Left kidney (tissue), 2 donors: ENCODE data around the gene SLC8A2. TPM values are rescaled to one million over a fixed set of nuclear protein-coding genes. Genes with fewer than 3 reads are reported as not detected.
"Not testable (repeated sequence)": the region's sequence is repeated elsewhere in the genome, so short reads cannot be mapped to it uniquely, and the experiment has no call there.

Source experiments
- DNase-seq: peaks from one replicate; pipeline ENCODE4 v3.0.0-alpha.2; 2013
- polyA plus RNA-seq: library from polyadenylated mRNA; unstranded; fragments of 120-200 nt; gene quantifications from one replicate; pipeline ENCODE4 v1.2.1, GENCODE V29; 2013; ENCODE audit not compliant: insufficient read length

The SLC8A2 gene
- polyA plus RNA-seq, 1 donor, result 0.13 TPM

DNA sequence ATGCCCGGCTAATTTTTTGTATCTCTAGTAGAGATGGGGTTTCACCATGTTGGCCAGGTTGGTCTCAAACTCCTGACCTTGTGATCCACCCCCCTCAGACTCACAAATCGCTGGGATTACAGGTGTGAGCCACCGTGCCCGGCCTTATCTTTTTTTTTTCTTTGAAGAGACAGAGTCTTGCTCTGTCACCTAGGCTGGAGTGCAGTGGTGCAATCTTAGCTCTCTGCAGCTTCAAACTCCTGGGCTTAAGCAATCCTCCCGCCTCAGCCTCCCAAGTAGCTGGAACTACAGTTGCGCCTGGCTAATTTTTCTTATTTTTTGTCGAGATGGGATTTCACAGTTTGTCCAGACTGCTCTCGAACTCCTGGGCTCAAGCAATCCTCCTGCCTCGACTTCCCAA is 60.0 kb downstream of the SLC8A2 start:
- not testable (repeated sequence) for DNase-seq

DNA sequence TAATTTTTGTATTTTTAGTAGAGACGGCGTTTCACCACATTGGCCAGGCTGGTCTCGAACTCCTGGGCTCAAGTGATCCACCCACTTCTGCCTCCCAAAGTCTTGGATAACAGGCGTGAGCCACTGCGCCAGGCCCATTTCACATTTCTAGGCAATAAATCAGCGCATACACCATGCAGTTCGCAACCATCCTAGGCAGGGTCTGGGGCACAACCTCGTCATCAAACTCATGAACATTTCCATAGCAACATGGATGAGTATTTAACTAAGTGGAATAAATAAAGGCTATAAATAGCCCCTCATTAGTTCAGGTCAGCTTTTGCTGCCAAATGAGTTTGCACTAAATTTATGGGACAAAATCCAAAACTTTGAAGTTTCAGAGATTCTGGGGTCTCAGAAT is 60.6 kb downstream of the SLC8A2 start:
- DNase-seq, result no peak

DNA sequence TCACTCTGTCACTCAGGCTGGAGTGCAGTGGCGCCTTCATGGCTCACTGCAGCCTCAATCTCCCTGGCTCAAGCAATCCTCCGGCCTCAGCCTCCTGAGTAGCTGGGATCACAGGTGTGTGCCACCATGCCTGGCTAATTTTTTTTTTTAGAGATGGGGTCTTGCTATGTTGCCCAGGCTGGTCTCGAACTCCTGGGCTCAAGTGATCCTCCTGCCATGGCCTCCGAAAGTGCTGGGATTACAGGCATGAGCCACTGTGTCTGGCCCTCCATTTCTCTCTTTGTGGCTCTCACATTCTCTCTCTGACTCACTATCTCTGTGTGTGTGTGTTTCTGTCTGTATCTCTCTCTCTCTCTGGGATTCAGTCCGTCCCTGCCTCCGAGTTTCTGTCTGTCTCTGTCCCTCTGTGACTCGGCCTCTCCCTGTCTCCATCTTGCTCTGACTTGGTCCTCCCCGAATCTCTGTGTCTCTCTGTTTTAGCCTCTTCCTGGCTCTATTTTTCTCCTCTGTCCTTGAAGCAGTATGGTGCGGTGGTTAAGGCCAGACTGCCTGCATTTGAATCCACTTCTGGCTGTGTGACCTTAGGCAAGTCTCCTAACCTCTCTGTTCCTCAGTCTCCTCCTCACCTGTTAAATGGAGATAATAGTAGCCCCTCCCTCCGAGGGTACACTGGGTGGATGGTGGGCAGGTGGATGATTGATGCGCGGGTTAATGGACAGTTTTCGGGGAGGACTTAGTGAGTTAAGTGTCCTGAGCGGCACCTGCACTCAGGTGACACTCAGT is 63.3 kb downstream of the SLC8A2 start:
- DNase-seq, result no peak

DNA sequence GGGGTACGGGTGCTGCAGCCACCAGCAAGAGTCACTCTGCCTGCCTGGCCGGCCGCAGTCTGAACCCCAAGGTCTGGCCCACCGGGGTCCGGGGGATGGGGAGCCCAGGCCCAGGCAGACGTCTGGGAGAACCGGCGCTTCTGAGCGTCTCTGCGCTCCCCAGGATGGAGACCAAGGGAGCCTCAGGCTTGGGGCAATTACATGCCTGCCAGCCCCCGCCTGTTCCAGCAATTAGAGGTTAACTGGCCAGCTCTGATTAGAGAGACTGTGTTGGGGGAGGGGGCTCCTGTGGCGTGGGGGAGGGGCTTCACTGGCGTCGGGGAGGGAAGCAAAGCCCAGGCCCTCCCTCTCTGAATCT is 64.3 kb downstream of the SLC8A2 start:
- DNase-seq, result no peak

DNA sequence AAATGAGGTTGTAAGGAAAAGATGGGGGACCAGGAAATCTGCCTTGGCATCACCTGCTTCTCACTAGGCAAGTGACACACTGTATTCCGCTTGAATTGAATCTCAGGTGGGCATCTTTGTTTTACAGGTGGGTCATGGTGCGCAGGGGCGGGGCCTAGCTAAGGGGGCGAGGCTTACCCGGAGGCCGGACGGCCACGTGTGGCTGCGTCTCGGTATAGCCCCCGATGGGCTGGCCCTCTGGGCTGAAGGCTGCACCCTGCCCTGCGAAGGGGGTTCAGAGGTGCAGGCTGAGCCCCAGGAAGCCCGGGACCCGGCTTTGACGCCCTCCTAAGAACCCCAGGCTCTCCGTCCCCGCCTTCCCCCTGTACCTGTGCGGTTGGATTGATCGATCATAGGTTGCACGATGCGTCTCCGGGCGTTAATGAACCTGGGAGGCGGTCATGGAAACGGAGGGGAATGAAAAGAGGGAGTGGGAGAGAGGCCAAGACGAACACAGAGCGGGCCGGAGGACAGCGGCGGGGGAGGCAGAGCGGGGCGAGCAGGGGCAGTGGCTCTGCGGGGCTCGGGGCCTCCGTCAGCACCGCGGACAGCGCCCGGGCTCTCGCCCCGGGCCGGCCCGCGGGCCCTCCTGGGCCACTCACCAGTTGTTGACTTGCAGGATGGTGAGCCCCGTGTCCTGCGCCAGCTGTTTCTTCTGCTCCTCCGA is 64.8 kb downstream of the SLC8A2 start:
- peak; percentile 37 for DNase-seq

DNA sequence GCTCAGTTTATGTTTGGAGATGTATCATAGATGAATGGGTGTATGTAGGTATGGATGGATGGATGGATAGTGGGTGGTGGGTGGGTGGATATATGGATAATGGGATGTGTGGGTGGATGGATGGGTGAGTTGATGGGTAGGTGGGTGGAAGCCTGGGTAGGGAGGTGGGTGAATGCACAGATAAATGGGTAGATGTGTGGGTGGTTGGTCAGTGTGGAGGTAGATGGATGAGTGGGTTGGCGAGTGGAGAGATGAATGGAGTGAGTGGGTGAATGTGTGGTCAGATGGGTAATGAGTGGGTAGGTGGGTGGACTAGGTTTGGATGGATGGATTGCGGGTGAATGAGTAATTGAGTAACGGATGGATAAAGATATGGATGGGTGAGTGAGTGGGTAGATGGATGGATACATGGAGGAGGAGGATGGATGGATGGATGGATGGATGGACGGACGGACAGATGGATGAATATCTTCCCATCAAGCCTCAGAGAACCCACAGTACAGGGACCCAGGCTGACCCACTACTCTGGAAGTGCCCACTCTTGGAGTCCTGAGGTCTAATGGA is 65.8 kb downstream of the SLC8A2 start:
- no peak for DNase-seq

DNA sequence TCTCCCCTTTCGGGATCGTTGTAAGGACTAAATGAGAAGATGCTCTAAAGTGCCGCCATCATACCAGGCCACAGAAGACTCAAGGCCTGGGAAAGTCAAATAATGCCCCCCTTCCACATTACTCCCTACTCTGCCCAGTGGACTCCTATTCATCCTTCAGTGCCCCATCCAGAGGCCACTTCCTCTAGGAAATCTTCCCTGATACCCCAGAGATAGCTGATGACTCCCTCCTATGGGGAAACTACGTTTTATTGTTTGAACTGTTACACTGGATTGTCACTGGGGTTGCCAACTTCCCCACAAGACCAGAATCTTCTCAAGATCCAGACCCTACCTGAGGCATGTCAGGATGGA is 66.5 kb downstream of the SLC8A2 start:
- no peak for DNase-seq

DNA sequence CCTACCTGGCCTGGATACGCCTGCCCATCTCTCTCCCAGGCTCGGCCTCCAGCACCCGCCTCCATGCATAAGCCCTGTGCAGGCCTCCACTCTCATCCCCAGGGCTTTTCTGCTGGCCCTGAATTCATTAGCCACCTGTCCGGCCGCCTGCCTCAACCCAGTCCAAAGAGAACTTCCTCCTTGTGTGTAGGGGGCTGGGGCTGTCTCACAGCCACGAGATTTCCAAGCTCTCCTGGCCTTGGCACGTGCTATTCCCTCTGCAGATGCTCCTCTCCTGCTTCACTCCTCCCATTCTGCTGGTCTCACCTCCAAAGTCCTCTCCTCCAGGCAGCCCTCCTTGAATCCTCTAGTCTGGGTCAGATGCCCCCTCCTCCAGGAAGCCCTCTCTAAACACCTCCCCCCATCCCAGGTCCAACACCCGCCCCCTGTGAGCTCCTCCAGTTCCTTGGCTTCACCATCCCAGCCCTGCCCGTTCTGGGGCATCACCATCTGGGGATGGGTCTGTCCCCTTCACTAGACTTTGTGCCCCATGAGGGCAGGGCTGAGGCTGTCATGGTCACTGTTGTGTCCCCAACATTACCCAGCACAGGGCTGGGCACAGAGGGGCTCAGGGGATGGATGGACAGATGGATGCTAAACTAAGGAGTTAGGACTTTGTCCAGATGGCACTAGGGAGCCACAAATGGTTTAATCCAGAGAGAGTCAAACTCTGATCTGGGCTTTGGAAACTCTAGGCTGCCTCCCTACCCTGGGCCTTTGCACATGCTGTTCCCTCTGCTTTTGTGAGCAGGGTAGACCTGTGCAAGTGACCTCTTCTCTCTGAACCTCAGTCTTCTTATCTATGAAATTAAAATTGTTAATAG is 67.1 kb downstream of the SLC8A2 start:
- DNase-seq, result no peak

DNA sequence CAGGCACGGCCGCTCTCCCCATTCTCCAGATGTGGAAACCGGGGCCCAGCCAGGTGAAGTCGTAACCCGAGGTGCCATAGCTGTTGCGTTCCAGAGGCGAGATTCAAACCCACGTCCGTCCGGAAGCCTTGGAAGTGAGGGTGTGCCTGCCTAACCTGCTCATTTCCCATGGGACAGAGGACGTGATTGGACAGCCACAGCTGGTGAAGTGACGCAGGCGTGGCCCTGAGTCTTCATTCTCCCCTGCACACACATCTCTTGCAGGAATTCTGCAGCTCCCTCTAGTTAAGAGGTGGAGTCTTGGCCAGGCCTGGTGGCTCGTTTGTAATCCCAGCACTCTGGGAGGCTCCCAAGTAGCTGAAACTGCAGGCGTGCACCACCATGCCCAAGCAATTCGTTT is 69.2 kb downstream of the SLC8A2 start:
- no peak for DNase-seq

DNA sequence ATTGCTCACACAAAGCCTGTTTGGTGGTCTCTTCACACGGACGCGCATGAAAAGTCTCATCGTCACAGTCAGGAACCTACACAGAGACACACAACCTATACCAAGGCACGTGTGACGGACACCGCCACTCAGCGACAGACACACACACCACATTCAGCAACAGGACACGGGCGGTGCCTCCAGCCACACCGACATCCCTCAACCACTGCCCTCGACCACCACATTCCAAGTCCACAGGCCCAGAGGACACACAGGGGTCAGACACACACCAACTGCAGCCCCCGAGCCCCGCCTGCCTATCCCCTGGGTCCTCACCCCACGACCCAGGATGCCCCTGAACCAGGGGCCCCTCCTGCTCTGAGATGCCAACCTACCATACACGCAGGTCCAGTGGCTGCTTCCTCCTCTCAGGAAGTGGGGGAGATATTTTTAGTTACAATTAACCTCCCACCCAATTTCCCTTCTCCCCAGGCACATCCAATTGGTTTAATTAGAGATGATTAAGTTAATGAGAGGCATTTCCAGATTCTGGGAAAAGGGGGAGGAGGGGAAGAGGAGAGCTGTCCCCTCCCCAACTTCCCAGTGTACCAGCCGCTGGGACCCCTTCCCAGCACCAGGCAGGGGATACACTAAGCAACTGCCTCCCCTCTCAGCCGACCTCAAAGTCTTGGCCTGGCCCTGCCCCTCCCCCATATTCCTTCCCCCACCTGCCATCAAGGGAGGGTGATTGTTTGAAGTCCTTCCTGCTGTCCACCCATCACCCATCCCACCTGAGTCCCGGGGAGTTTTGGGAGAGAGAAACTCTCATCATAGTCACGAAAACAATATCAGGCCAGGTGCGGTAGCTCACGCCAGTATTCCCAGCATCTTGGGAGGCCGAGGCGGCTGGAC is 72.7 kb downstream of the SLC8A2 start:
- DNase-seq, result no peak

DNA sequence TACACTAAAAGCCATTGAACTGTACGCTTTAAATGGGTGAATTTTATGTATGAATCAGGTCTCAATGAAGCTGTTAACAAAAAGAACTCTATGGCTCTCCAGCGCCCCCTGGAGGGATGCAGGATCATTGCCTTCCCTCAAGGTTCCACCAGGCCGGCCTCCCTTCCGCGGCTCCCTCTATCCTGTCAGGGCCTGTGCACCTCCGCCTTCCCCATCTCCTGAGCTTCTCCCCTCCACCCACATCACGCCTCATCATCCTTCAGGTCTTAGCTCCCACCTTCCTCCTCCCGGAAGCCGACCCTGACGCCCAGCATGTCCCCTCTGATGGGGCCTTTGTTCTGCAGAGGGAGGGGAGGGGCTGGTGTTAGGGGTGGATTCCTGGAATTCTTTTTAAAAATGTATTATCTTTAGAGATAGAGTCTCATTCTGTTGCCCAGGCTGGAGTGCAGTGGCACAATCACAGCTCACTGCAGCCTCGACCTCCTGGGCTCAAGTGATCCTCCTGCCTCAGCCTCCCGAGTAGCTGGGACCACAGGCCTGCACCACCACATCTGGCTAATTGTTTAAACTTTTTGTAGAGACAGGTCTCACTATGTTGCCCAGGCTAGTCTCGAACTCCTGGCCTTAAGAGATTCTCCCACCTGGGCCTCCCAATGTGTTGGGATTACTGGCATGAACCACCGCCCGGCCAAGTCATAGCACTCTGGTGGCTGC is 80.0 kb downstream of the SLC8A2 start:
- DNase-seq, result peak; percentile 43

DNA sequence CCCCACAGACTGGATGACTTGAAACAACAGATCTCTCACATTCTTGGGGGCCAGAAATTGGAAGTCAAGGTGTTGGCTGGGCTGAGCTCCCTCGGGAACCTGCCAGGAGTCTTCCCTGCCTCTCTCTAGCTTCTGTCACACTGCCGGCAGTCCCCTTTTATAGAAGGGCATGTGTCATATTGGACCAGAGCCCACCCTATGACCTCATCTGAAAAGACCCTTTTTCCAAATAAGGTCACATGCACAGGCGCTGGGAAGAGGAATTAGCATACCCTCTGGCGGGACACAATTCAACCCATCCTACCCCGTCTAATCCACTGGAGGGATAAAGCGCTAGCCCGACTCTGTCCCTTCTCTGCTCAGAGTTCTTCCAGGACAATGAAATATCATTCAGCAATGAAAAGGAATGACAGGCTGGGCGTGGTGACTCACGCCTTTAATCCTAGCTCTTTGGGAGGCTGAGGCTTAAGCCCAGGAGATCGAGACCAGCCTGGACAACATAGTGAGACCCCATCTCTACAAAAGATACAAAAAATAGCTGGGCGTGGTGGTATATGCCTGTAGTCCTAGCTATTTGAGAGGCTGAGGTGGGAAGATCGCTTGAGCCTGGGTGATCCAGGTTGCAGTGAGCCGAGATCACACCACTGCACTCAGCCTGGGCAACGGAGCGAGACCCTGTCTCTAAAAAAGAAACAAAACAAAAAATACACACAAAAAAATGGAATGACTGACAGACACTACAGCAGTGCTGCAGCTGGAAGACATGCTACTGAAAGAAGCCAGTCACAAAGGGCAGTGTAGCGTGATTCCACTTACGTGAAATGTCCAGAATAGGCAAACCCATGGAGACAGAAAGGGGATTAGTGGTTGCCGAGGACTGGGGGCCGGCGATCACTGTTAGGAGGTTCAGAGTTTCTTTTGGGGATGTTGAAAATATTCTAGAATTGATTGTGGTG is 80.9 kb downstream of the SLC8A2 start:
- no peak for DNase-seq

DNA sequence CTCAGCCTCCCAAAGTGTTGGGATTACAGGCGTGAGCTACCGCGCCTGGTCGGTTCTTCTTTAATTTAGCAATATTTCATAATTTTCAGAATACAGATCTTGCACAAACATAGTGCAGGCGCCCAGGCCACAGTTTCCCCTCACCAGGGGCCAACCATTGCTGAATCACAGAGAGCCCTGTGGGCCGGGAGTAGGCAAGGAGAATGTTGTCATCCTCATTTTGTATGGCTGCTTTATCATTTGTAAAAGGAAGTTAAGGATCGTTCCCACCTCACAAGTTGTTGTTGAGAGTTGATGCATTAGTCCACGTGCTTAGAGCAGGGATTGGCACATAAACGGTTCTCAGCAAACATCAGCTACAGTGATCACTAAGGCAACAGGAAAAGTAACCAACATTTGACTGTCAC is 82.5 kb downstream of the SLC8A2 start:
- no peak for DNase-seq

DNA sequence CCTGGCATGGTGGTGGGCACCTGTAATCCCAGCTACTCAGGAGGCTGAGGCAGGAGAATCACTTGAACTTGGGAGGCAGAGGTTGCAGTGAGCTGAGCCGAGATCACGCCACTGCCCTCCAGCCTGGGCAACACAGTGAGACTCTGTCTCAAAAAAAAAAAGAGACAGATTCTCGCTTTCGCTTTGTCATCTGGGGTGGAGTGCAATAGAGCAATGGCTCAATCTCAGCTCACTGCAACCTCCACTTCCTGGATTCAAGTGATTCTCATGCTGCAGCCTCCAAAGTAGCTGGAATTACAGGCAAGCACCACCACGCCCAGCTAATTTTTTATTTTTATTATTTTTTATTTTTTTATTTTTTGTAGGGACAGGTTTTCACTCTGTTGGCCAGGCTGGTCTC is 83.0 kb downstream of the SLC8A2 start:
- not testable (repeated sequence) for DNase-seq

DNA sequence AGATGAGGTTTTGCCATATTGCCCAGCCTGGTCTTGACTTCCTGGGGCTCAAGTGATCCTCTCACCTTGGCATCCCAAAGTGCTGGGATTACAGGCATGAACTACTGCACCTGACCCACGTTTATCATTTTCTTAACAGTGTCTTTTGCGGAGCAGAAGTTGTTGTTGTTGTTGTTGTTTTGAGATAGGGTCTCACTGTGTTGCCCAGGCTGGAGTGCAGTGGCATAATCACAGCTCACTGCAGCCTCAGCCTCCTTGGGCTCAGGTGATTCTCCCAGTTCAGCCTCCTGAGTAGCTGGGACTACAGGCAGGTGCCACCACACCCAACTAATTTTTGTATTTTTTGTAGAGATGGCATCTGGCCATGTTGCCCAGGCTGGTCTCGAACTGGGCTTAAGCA is 84.1 kb downstream of the SLC8A2 start:
- DNase-seq, result not testable (repeated sequence)

DNA sequence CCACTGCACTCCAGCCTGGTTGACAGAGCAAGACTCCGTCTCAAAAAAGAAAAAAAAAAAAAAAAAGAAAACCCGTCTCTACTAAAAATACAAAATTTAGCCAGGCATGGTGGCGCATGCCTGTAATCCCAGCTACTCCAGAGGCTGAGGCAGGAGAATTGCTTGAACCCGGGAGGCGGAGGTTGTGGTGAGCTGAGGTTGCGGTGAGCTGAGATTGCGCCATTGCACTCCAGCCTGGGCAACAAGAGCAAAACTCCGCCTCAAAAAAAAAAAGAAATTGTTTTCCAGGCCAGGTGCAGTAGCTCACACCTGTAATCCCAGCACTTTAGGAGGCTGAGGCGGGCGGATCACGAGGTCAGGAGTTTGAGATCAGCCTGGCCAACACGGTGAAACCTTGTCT is 85.1 kb downstream of the SLC8A2 start:
- DNase-seq, result not testable (repeated sequence)

DNA sequence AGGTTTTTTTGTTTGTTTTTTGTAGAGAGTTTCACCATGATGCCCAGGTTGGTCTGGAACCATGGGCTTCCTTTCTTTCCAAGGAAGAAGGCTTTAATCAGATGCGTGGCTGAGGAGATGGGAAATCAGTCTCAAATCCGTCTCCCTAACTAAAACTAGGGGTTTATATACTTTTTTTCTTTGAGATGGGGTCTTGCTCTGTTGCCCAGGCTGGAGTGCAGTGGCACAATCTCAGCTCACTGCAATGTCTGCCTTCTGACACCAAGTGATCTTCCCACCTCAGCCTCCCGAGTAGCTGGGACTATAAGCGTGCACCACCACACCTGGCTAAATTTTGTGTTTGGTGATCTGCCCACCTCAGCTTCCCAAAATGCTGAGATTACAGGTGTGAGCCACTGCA is 87.2 kb downstream of the SLC8A2 start:
- DNase-seq, result not testable (repeated sequence)

DNA sequence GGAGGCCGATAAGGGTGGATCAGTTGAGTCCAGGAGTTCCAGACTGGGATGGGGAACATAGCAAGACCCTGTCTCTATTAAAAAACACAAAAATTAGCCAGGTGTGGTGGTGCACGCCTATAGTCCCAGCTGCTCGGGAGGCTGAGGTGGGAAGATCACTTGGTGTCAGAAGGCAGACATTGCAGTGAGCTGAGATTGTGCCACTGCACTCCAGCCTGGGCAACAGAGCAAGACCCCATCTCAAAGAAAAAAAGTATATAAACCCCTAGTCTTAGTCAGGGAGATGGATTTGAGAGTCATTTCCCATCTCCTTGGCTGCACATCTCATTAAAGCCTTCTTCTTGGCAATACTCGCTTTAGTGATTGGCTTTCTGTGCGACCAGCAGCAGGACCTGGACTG is 87.8 kb downstream of the SLC8A2 start:
- not testable (repeated sequence) for DNase-seq

DNA sequence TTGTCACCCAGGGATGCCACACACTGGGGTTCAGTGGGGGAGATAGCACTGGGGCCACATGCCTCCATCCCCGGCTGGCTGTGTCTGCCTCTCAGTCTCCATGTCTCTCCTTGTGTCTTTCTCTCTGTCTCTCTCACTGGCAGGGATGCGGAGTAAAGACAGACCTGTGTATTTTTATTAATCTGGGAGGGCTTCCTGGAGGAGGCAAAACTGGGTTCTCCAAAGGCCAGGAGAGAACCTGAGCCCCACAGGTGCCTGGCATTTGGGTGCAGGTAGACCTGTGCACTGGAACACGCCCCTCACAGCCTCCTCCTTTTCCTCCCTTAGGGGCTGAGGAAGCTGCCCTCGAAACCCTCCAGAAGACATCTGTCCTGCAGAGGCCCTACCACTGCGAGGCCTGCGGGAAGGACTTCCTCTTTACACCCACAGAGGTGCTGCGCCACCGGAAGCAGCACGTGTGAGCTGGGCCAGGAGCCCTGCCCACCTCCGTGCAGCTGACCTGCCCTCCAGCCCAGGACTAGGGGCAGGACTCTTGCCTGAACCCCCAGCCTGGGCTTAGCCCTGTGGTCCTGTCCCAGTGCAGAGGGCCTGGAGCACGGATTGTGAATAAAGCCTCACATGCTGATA is 89.9 kb downstream of the SLC8A2 start:
- DNase-seq, result no peak
